DMS 273 (cell line): ENCODE data around the gene PRKCI.
A peak's percentile ranks its signal among the peaks of the same experiment; 100 is the strongest.
"Not testable (repeated sequence)": the region's sequence is repeated elsewhere in the genome, so short reads cannot be mapped to it uniquely, and the experiment has no call there.

ENCODE experiments used
- DNase-seq: peaks from one replicate; lab custom pipeline; 2025; ENCODE audit not compliant: unreplicated experiment; lab: John Stamatoyannopoulos, UW

PRKCI gene

DNA sequence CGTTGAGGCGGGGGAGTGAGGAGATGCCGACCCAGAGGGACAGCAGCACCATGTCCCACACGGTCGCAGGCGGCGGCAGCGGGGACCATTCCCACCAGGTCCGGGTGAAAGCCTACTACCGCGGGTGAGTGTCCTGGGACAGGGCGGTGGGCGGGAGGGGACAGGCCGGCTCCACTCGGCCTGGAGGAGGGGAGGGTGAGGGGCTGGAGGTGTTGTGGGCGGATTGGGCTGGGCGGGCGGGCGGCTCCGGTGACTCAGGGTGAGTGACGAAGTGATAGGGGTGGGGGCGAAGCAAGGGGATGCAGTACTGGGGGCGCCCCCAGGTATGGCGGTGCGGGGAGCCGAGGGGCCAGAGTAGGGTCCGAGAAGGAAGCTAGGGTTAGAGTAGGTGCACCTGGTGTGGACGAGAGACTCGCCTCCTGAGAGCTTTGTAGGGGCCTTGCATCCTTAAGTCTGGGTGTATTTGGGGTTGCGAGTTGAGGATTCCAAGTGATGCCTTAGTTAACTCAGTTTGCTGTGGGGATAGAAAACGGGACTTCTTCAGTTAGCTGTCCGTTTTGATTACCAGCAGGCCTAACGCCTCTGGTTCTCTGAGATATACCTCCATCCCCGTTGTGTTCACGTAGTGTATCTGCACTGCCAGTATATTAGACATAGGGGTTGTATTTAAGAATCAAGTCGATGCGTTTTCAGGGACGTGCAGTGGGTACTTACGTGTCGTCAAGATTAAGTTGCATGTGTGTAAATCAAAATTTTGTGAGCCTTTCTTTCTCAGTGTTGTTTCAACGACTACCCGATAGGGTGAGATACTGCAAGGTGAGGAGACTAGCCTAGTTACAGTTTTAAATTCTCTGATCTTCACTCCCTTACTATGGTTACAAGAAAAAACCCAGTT lies 670 bp downstream of the PRKCI start:
- DNase-seq, result peak; percentile 80

GRCh38 chr3:170225166-170225565 lies 2.9 kb downstream of the PRKCI start:
- DNase-seq, result peak; percentile 33

DNA sequence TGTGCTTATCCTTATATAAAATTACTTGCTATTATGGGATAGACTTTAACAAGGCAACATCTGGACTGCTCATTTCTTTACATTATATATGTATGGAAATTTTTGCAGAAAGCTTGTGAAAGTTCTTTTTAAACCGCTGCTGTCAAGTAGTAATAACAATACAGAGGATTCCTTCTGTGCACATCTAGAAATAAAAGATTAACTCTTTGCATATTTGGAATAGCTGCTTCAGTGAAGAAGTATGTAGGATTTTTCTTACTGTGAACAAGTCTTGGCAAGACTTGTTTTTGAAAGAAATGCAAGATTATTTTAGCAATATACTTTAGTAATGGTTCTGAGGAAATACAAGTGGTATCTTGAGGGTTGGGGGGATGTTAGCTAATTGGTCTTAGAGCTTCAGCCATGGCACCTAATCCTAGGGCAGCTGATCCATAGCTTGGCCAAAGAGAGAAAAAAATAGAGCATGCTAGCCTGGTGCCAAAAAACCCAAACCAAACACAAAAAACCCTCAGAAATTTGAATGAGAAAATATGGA lies 4.3 kb downstream of the PRKCI start:
- no peak for DNase-seq

GRCh38 chr3:170228093-170228766 lies 6.0 kb downstream of the PRKCI start:
- no peak for DNase-seq

GRCh38 chr3:170232266-170232665 lies 10.0 kb downstream of the PRKCI start:
- no peak for DNase-seq

GRCh38 chr3:170233530-170233929 lies 11.3 kb downstream of the PRKCI start:
- no peak for DNase-seq

DNA sequence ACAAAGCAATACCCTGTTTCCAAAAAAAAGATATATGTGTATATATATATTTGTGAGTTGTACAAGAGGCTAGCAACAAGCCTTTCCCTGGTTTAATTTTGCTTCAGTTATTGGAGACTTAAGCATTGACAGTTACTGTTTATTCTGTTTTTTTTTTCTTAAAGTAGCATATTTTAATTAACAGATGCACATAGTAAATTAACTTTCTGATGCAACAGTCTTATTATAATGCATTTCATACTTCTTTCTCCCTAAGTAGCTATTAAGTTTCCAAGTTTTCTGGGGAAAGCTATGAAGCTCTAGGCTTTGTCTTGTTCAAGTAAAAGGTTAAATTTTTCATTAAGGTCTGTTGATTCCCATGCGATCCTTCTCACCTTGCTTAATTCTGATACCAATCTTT lies 17.9 kb downstream of the PRKCI start:
- no peak for DNase-seq

DNA sequence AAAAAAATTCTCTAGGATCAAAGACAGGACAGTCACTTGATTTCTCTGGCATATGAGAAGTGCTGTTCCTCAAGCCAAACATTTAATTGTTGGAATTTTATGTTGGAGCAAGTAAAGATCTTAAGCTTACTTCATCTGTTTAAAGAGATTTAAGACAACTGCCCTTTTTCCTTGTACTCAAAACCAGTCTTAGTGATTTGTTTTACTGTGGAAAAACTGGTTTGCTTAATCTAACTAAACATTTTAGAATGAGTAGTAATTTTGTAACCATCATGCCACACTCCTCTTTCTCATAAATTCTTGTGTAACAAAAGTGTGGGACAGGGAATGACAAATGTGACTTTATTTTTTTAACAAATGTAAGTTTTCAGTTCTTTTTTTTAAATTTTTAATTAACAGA lies 18.4 kb downstream of the PRKCI start:
- no peak for DNase-seq

DNA sequence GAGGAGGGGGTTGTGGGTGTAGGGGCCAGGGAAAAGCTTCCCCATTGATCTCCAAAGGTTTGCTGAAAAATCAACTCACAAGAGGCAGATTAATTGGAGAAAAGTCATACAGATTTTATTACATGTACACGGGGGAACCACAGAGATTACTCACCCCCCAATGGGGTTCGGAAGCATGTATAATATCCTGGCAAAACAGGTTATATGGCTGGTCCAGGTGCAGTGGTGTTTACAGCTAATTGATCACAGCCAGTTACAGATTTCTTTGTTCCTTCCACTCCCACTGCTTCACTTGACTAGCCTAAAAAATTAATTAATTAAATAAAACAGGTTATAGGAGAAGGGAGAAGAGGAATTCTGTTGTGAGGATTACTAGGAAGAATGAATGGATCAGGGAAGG lies 22.4 kb downstream of the PRKCI start:
- no peak for DNase-seq

GRCh38 chr3:170247875-170248274 lies 25.7 kb downstream of the PRKCI start:
- DNase-seq, result no peak

DNA sequence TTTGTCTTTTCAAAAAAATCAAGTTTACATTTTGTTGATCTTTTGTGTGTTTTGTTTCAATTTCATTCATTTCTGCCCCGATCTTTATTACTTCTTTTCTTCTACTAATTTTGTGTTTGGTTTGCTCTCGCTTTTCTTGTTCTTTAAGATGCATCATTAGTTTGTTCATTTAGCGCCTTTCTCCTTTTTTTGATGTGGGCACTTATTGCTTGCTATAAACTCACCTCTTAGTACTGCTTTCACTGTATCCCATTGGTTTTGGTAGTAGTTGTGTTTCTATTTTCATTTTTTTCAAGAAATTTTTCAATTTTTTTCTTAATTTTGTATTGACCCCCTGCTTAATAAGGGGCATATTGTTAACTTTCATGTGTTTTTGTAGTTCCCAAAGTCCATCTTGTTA lies 34.4 kb downstream of the PRKCI start:
- no peak for DNase-seq

DNA sequence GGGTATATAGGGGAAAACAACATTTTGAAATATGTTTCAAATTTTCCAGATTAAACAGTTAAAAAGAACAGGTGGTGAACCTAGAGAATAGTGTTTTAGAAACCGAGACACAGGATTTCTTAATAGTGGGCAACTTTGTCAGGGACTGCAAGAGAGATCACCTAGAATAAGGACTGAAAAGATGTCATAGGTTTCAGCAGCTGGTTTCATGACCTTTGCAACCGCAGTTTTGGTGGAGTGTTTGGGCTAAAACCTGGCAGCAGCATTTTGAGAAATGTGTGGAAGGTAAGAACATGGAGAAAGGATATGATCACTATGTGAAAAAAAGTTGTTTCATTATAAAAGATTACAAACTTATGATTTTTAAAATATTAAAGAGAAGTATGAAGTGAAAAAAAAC lies 34.9 kb downstream of the PRKCI start:
- DNase-seq, result no peak

GRCh38 chr3:170258105-170258487 lies 35.9 kb downstream of the PRKCI start:
- no peak for DNase-seq

GRCh38 chr3:170259907-170260306 lies 37.7 kb downstream of the PRKCI start:
- no peak for DNase-seq

- DNase-seq, result no peak
These were observed 45.6 kb downstream of the PRKCI start for GRCh38 chr3:170267793-170268192.

- DNase-seq, result not testable (repeated sequence)
These were observed 47.5 kb downstream of the PRKCI start for GRCh38 chr3:170269673-170270254.

DNA sequence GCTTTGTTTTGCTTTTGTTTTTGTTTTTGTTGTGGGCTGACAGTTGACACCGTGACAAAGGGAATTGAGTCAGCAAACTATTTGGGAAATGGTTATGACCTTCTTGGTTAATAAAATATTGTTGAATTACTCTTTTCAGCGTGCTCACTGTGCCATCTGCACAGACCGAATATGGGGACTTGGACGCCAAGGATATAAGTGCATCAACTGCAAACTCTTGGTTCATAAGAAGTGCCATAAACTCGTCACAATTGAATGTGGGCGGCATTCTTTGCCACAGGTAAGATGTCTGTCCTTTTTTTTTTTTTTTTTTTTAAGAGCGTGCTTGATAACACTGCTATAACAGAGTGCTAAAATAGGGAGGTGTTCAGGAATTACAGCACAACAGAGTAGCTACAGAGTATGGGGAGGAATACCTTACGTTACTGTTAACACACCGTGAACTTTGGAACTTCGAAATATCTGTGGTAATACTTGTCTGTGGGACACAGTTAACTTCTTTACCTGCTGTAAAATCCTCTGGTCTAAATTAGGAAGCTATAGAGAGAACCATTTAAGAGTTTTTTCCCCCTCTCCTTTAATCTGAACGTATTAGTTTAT lies 48.2 kb downstream of the PRKCI start:
- no peak for DNase-seq

DNA sequence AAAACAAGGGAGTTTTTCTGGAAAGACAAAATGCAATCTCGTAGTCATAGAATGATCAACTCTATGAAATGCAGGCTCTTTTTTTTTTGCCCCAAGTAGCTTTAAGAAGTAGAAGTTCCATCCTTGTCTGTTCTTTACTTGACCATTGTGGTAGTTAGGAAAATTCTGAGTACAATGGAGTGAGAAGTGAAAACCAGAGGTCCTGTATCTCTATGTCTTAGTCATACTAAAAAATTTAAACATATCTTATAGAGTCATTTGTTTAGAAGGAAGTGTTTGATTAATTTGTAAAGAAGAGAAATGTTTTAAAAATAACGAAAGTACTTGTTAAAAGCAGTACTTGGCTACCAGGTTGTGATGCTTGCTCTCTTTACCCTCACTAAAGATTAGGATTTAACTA lies 52.4 kb downstream of the PRKCI start:
- no peak for DNase-seq

GRCh38 chr3:170275832-170276231 lies 53.6 kb downstream of the PRKCI start:
- DNase-seq, result no peak

DNA sequence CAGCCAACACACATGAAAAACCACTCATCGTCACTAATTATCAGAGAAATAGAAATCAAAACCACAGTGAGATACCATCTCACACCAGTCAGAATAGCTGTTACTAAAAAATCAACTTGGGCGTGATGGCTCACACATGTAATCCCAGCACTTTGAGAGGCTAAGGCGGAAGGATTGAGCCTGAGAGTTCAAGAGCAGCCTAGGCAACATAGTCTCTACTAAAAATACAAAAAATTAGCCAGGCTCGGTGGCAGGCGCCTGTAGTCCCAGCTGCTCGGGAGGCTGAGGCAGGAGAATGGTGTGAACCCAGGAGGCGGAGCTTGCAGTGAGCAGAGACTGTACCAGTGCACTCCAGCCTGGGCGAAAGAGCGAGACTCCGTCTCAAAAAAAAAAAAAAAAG lies 55.1 kb downstream of the PRKCI start:
- DNase-seq, result not testable (repeated sequence)

GRCh38 chr3:170277833-170278580 lies 55.8 kb downstream of the PRKCI start:
- DNase-seq, result no peak
